Mesendoderm (in vitro differentiated cells): ENCODE results near the gene ZNF253.
A peak's percentile ranks its signal among the peaks of the same experiment; 100 is the strongest.
"Not testable (repeated sequence)": the region's sequence is repeated elsewhere in the genome, so short reads cannot be mapped to it uniquely, and the experiment has no call there.

Experiments
- DNase-seq: peaks from one replicate; pipeline ENCODE4 v3.0.0; 2013
- H2AK5ac ChIP-seq: 2 replicates; pipeline ENCODE4 v1.6.1; 2013; ENCODE audit warnings: low read length, inconsistent platforms
- H2BK120ac ChIP-seq: 2 replicates; pipeline ENCODE4 v1.6.1; 2013; ENCODE audit warnings: low read depth, mild to moderate bottlenecking, low read length, moderate library complexity, mixed read lengths
- H2BK15ac ChIP-seq: replicated peaks from 2 replicates; pipeline ENCODE4 v1.6.1; 2013; ENCODE audit warnings: low read depth, mild to moderate bottlenecking, moderate library complexity
- H2BK5ac ChIP-seq: 2 replicates; pipeline ENCODE4 v1.6.1; 2013; ENCODE audit warnings: low read length, inconsistent platforms
- H3K18ac ChIP-seq: 2 replicates; pipeline ENCODE4 v1.6.1; 2013; ENCODE audit warnings: mild to moderate bottlenecking, low read length, mixed read lengths
- H3K23ac ChIP-seq: one replicate; pipeline ENCODE4 v1.6.1; 2013; ENCODE audit warnings: low read length
- H3K27ac ChIP-seq: 2 replicates; pipeline ENCODE4 v1.5.1; 2013; ENCODE audit warnings: low read depth, mild to moderate bottlenecking, inconsistent platforms, low read length, moderate library complexity
- H3K27me3 ChIP-seq: 2 replicates; pipeline ENCODE4 v1.6.1; 2013; ENCODE audit warnings: low read length, control low read depth, mild to moderate bottlenecking, inconsistent platforms; ENCODE audit not compliant: insufficient read depth, poor library complexity
- H3K36me3 ChIP-seq: 2 replicates; pipeline ENCODE4 v1.6.1; 2013; ENCODE audit warnings: low read length, inconsistent platforms; ENCODE audit not compliant: control insufficient read depth, insufficient read depth
- H3K4ac ChIP-seq: one replicate; pipeline ENCODE4 v1.6.1; 2013; ENCODE audit warnings: low read depth, mild to moderate bottlenecking, low read length, moderate library complexity
- H3K4me1 ChIP-seq: 2 replicates; pipeline ENCODE4 v1.6.1; 2013; ENCODE audit warnings: low read depth, low read length, inconsistent platforms; ENCODE audit not compliant: control insufficient read depth
- H3K4me2 ChIP-seq: 2 replicates; pipeline ENCODE4 v1.6.1; 2013; ENCODE audit warnings: low read length
- H3K4me3 ChIP-seq: 2 replicates; pipeline ENCODE4 v1.5.1; 2013; ENCODE audit warnings: mild to moderate bottlenecking, low read length
- H3K56ac ChIP-seq: one replicate; pipeline ENCODE4 v1.6.1; 2013; ENCODE audit warnings: low read length
- H3K79me1 ChIP-seq: 2 replicates; pipeline ENCODE4 v1.6.1; 2013; ENCODE audit warnings: low read length, inconsistent platforms
- H3K79me2 ChIP-seq: 2 replicates; pipeline ENCODE4 v1.6.1; 2013; ENCODE audit warnings: mild to moderate bottlenecking, low read length; ENCODE audit not compliant: control insufficient read depth, insufficient read depth
- H3K9ac ChIP-seq: 2 replicates; pipeline ENCODE4 v1.6.1; 2013; ENCODE audit warnings: low read length, inconsistent platforms
- H4K5ac ChIP-seq: one replicate; pipeline ENCODE4 v1.6.1; 2013; ENCODE audit warnings: low read length
- H4K8ac ChIP-seq: one replicate; pipeline ENCODE4 v1.6.1; 2013; ENCODE audit warnings: low read depth, mild to moderate bottlenecking, control low read depth, low read length, moderate library complexity
- whole genome bisulfite sequencing: extraction: QIAGEN DNeasy Blood & Tissue Kit; methylation state at CpG from one replicate; pipeline ENCODE4 v1.1.7; 2013; ENCODE audit warnings: low lambda C conversion rate, missing lambda C conversion rate; ENCODE audit not compliant: insufficient coverage; ENCODE audit errors: extremely low coverage; 5-methylcytosine and 5-hydroxymethylcytosine counted together

ZNF253 gene

DNA sequence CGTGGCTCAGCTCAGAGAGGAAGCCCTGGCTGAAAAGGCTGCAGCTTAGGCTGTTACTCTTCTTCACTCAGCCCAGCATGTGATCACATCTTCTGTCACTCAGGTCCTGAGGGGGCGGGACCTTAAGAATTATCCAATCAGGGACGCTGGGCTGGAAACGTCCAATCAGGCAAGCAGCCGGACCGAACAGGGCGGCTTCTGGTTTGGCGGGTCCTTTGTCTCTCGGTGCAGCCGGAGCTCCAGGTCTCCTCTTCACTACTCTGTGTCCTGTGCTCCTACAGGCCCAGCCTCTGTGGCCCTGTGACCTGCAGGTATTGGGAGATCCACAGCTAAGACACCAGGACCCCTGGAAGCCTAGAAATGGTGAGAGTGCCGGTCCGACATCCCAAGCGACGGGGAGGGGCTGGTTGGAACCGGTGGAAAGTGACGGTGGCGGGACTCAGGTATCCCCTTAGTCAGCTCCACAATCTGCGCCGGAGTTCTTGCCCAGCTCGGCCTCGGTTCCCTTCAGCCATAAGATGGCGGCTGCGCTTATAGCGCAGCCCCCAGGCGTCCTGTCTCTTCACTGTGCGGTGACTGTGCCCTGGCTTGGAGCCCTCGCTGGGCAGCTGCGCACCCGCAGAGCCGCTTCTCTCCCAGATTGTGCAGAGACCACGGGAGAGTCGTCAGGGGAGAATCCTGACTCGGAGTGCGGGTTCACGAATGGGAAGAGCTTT, 35.2 kb downstream of the ZNF253 start, which contains the start of gene ZNF93:
TSS of gene ZNF93 (plus strand) at position 218 of the 716 bp plus-strand sequence. CDS start at position 361, 143 bp downstream.
- H3K9ac ChIP-seq = peak within 1 kb of the TSS; percentile 80
- peak within 1 kb of the TSS; percentile 49 for H2BK5ac ChIP-seq
- no peaks in the 10 kb centered on the region for H3K36me3 ChIP-seq
- peak within 1 kb of the TSS; percentile 79 for H3K27ac ChIP-seq
- WGBS = no CpG with 5 or more reads among the region's 35 CpGs
- peak within 1 kb of the TSS; percentile 90 for H3K4me3 ChIP-seq
- no peaks in the 10 kb centered on the region for H3K79me1 ChIP-seq
- H4K5ac ChIP-seq = no peak within 1 kb of the TSS
- peak within 1 kb of the TSS; percentile 1 for H2BK120ac ChIP-seq
- no peak within 1 kb of the TSS for H2BK15ac ChIP-seq
- H4K8ac ChIP-seq = peak within 1 kb of the TSS; percentile 77
- H3K4me1 ChIP-seq = peaks cover 2% of the 10 kb centered on the region
- peak within 1 kb of the TSS; percentile 94 for H3K56ac ChIP-seq
- peak within 1 kb of the TSS; percentile 15 for H3K4me2 ChIP-seq
- H3K79me2 ChIP-seq = peaks cover 46% of the 10 kb centered on the region
- peak within 1 kb of the TSS; percentile 86 for H3K18ac ChIP-seq
- peak; percentile 99 for DNase-seq
- no peaks in the 10 kb centered on the region for H3K27me3 ChIP-seq
- no peak within 1 kb of the TSS for H2AK5ac ChIP-seq
- no peak within 1 kb of the TSS for H3K23ac ChIP-seq
- peak within 1 kb of the TSS; percentile 91 for H3K4ac ChIP-seq

DNA sequence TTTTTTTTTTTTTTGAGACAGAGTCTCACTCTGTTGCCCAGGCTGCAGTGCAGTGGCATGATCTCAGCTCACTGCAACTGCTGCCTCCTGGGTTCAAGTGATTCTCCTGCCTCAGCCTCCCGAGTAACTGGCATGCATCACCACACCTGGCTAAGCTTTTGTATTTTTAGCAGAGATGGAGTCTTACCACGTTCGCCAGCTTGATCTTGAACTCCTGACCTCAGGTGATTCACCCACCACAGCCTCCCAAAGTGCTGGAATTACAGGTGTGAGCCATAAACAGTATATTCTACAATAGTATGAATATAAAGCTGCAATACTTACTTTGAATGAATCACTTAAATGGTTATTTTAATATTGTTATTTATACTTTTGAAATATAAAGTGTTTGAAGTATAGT, 41.9 kb downstream of the ZNF253 start:
- not testable (repeated sequence) for H3K27ac ChIP-seq, H3K56ac ChIP-seq, H3K4me1 ChIP-seq, H4K8ac ChIP-seq, H3K9ac ChIP-seq, H3K18ac ChIP-seq, H2BK15ac ChIP-seq, H3K4ac ChIP-seq, H3K79me1 ChIP-seq, H4K5ac ChIP-seq, DNase-seq, H2BK120ac ChIP-seq, H2AK5ac ChIP-seq, H3K23ac ChIP-seq, H3K27me3 ChIP-seq, H3K4me2 ChIP-seq, H3K36me3 ChIP-seq, H3K4me3 ChIP-seq, H2BK5ac ChIP-seq
- H3K79me2 ChIP-seq = peaks cover 81% of the 10 kb centered on the region
- no CpG with 5 or more reads among the region's 3 CpGs for WGBS

DNA sequence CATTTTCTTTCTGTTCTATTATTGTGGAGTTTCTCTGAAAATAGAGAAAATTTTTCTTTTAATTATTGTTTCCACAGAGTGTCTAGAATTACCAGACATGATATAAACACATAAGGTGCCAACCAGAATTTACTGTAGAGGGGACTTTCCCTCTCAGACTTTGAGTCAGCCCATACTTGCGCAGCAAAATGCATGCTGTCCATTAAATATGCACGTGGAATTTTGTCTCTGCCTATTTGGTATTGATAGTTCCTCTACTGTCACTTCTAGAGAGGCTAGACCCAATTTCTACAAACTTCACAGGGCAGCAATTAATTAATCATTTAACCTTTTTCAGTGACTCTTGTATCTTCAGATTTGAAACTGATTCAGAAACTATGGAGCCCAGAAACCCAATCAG, 44.0 kb downstream of the ZNF253 start:
- H2BK120ac ChIP-seq = no peak overlapping the region
- no peak for DNase-seq
- H3K36me3 ChIP-seq = no peaks in the 10 kb centered on the region
- no CpG with 5 or more reads among the region's 2 CpGs for WGBS
- no peak overlapping the region for H3K4ac ChIP-seq
- no peak overlapping the region for H2BK15ac ChIP-seq
- no peak overlapping the region for H3K4me3 ChIP-seq
- H2AK5ac ChIP-seq = no peak overlapping the region
- no peak overlapping the region for H3K18ac ChIP-seq
- no peak overlapping the region for H3K23ac ChIP-seq
- no peak overlapping the region for H4K8ac ChIP-seq
- H4K5ac ChIP-seq = no peak overlapping the region
- no peaks in the 10 kb centered on the region for H3K4me1 ChIP-seq
- H3K79me2 ChIP-seq = peaks cover 73% of the 10 kb centered on the region
- no peaks in the 10 kb centered on the region for H3K27me3 ChIP-seq
- H3K56ac ChIP-seq = no peak overlapping the region
- no peak overlapping the region for H2BK5ac ChIP-seq
- no peak overlapping the region for H3K4me2 ChIP-seq
- H3K9ac ChIP-seq = no peak overlapping the region
- peaks cover 3% of the 10 kb centered on the region for H3K79me1 ChIP-seq
- no peak overlapping the region for H3K27ac ChIP-seq

DNA sequence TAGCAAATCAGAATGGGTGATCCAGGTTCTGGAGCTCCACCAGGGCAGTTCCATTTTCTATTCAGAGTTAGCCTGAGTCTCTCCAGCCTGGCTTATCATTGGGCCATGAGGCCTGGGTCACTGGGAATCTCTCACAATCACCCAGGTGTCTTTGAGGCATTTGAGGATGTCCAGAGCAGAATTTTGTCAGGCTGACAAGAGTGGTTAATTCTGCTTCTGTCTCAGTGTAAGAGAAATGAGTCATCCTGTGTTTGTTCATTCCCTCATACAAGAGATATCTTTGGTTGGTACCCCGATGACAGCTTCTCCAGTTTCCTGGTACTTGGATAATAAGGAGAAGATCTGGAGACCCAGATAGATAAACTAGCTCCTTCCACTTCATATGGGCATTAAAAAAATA, 45.5 kb downstream of the ZNF253 start:
- DNase-seq = peak; percentile 16
- Histone ChIP-seq H3K27me3 (no peaks in the 10 kb centered on the region), H3K4me1 (no peaks in the 10 kb centered on the region), H3K4me2 (no peak overlapping the region), H3K4me3 (no peak overlapping the region), H3K9ac (no peak overlapping the region), H3K27ac (no peak overlapping the region), H3K4ac (no peak overlapping the region), H3K56ac (no peak overlapping the region), H4K5ac (no peak overlapping the region), H3K23ac (no peak overlapping the region), H3K79me2 (peaks cover 60% of the 10 kb centered on the region), H2BK120ac (no peak overlapping the region), H2BK5ac (no peak overlapping the region), H2BK15ac (no peak overlapping the region), H4K8ac (no peak overlapping the region), H3K18ac (no peak overlapping the region), H3K79me1 (peaks cover 3% of the 10 kb centered on the region), H2AK5ac (no peak overlapping the region), H3K36me3 (no peaks in the 10 kb centered on the region)
- no CpG with 5 or more reads among the region's 1 CpG for WGBS

DNA sequence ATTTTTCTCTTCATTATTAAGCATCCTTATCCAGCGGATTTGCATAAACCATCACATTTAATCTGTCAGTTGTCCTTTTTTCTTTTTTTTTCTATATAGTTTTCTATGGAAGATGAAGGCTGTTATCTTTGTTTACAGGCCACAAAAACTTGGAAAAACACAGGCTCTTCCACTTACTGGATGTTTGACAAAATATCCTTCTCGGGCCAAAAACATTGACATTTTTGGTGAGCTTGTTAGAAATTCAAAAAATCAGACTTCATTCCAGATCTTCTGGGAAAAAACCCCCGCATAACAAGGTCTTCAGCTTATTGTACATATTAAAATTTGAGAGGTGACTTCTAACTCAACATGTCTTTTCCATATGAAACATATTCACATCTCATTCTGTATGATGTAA, 48.9 kb downstream of the ZNF253 start:
- Histone ChIP-seq H3K79me1 (peaks cover 3% of the 10 kb centered on the region), H3K27ac (no peak overlapping the region), H3K36me3 (no peaks in the 10 kb centered on the region), H2AK5ac (no peak overlapping the region), H3K4me2 (no peak overlapping the region), H4K8ac (no peak overlapping the region), H3K4me3 (no peak overlapping the region), H2BK15ac (no peak overlapping the region), H3K79me2 (peaks cover 38% of the 10 kb centered on the region), H3K23ac (no peak overlapping the region), H3K27me3 (no peaks in the 10 kb centered on the region), H3K9ac (no peak overlapping the region), H3K4ac (no peak overlapping the region), H3K4me1 (no peaks in the 10 kb centered on the region), H2BK5ac (no peak overlapping the region), H3K18ac (no peak overlapping the region), H3K56ac (no peak overlapping the region), H2BK120ac (no peak overlapping the region), H4K5ac (no peak overlapping the region)
- DNase-seq = no peak
- WGBS = no CpG with 5 or more reads among the region's 3 CpGs

DNA sequence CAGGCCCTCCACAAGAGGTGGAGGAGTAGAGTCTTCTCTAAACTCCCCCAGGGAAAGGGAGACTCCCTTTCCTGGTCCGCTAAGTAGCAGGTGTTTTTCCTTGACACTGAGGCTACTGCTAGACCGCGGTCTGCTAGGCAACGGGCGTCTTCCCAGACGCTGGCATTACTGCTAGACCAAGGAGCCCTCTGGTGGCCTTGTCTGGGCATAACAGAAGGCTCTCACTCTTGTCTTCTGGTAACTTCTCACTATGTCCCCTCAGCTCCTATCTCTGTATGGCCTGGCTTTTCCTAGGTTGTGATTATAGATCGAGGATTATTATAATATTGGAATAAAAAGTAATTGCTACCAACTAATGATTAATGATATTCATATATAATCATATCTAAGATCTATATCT, 64.7 kb downstream of the ZNF253 start:
- peaks cover 15% of the 10 kb centered on the region for H3K36me3 ChIP-seq
- H3K56ac ChIP-seq, H3K18ac ChIP-seq, H2BK5ac ChIP-seq, H2BK15ac ChIP-seq, H2AK5ac ChIP-seq, H4K5ac ChIP-seq, H3K27ac ChIP-seq, H3K79me2 ChIP-seq, H3K79me1 ChIP-seq, H3K4me1 ChIP-seq, H3K4me3 ChIP-seq, H3K27me3 ChIP-seq, H3K9ac ChIP-seq, H2BK120ac ChIP-seq, H3K4ac ChIP-seq, H3K23ac ChIP-seq, H3K4me2 ChIP-seq, H4K8ac ChIP-seq: not testable (repeated sequence)
- DNase-seq = peak; percentile 66
- WGBS = no CpG with 5 or more reads among the region's 7 CpGs
